Activated CD4-positive, alpha-beta T cell treated with anti-CD3 and anti-CD28 coated beads, Interleukin-2, Interleukin-4, amounts not matched to agents 100 ng/mL and 50 ng/mL, durations not matched to agents 16 hours and 8 hours (primary cell): Measurements from ENCODE around the gene CFAP119.

Source experiments
- DNase-seq: peaks from one replicate; pipeline ENCODE4 v3.0.0-alpha.2; 2020; ENCODE audit warnings: low spot score

The CFAP119 gene

GRCh38 chr16:30762991-30763725 lies 1.3 kb upstream of the CFAP119 start:
- no peak for DNase-seq

- DNase-seq: peak; percentile 24
Measured at GRCh38 chr16:30761427-30761927, 385 bp downstream of the CFAP119 start.

GRCh38 chr16:30760577-30761426 lies 1.1 kb downstream of the CFAP119 start:
- no peak for DNase-seq

- DNase-seq: no peak
Measured at GRCh38 chr16:30760001-30760559, 1.8 kb downstream of the CFAP119 start.

GRCh38 chr16:30758988-30759491 lies 2.8 kb downstream of the CFAP119 start:
- DNase-seq: no peak

- no peak for DNase-seq
Measured at GRCh38 chr16:30757316-30757715, 4.5 kb downstream of the CFAP119 start.

- DNase-seq: no peak
Measured at GRCh38 chr16:30756781-30757100, 5.1 kb downstream of the CFAP119 start.

- DNase-seq: no peak
Measured at GRCh38 chr16:30755955-30756780, 5.7 kb downstream of the CFAP119 start.

GRCh38 chr16:30753596-30753995 lies 8.3 kb downstream of the CFAP119 start:
- DNase-seq: no peak

GRCh38 chr16:30750876-30751465 lies 10.9 kb downstream of the CFAP119 start:
- no peak for DNase-seq

GRCh38 chr16:30750201-30750600 lies 11.7 kb downstream of the CFAP119 start:
- no peak for DNase-seq

GRCh38 chr16:30748634-30749445 lies 13.0 kb downstream of the CFAP119 start:
- no peak for DNase-seq

- DNase-seq: peak; percentile 99
Measured at GRCh38 chr16:30747799-30748633, 13.8 kb downstream of the CFAP119 start, which contains the start of gene PHKG2. TSS of gene PHKG2 (plus strand) at chr16:30748425. CDS start at chr16:30748821, 396 bp downstream.

GRCh38 chr16:30747331-30747730 lies 14.5 kb downstream of the CFAP119 start:
- DNase-seq: no peak

- no peak for DNase-seq
Measured at GRCh38 chr16:30746638-30747175, 15.2 kb downstream of the CFAP119 start.

- DNase-seq: no peak
Measured at GRCh38 chr16:30745082-30745481, 16.8 kb downstream of the CFAP119 start.

- DNase-seq: no peak
Measured at GRCh38 chr16:30744183-30744582, 17.7 kb downstream of the CFAP119 start.

- no peak for DNase-seq
Measured at GRCh38 chr16:30743716-30744115, 18.1 kb downstream of the CFAP119 start.

GRCh38 chr16:30741461-30741914 lies 20.4 kb downstream of the CFAP119 start:
- DNase-seq: no peak
